Fibroblast of lung (primary cell): ENCODE measurements around the gene ORM2.

ENCODE experiments used
- EZH2 ChIP-seq: IDR thresholded peaks from 2 replicates; pipeline ENCODE4 v1.5.1; 2012; ENCODE audit warnings: low read length, control low read depth, mild to moderate bottlenecking; ENCODE audit errors: missing control alignments
- TF ChIP-seq, protein P1 (sequence below), 2 donors: IDR thresholded peaks in 1 of 2; conservative IDR thresholded peaks in 1 of 2; 1 replicate in 1 of 2; 2 replicates in 1 of 2; pipeline ENCODE4 v1.5.1; 2011 to 2012; ENCODE audit warnings: low read length in 2 of 2, control low read depth in 1 of 2, inconsistent platforms in 1 of 2, low read depth in 1 of 2, mild to moderate bottlenecking in 1 of 2

DNA sequence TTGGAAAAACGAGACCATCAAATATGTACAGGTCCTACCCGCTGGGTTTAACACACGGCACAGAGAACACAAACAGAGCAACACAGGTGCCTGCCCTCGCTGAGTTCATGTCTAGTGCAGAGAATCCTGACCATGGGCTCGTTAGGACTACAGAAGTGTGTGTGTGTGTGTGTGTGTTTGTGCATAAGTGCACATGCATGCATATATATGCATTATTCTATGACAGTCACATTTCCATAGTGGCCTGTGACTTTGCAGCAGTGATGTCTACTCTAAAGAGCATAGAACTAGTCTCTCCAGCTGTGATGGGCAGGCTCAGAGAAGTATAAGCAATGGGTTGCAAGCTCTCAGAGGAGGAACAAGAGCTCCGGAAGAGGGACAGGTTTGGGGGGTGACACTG, 27.7 kb downstream of the ORM2 start:
- TF ChIP-seq, protein P1, sequence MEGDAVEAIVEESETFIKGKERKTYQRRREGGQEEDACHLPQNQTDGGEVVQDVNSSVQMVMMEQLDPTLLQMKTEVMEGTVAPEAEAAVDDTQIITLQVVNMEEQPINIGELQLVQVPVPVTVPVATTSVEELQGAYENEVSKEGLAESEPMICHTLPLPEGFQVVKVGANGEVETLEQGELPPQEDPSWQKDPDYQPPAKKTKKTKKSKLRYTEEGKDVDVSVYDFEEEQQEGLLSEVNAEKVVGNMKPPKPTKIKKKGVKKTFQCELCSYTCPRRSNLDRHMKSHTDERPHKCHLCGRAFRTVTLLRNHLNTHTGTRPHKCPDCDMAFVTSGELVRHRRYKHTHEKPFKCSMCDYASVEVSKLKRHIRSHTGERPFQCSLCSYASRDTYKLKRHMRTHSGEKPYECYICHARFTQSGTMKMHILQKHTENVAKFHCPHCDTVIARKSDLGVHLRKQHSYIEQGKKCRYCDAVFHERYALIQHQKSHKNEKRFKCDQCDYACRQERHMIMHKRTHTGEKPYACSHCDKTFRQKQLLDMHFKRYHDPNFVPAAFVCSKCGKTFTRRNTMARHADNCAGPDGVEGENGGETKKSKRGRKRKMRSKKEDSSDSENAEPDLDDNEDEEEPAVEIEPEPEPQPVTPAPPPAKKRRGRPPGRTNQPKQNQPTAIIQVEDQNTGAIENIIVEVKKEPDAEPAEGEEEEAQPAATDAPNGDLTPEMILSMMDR (conservative IDR thresholded peaks at IDR 0.05 in 1 of 2, IDR thresholded peaks at IDR 0.05 in 1 of 2; ENCODE audit: low read depth in 1 of 2, low read length in 2 of 2) = no peak
- TF ChIP-seq EZH2 = no peak
